ENCODE measurements around the gene CUTC.
"Not testable (repeated sequence)": the region's sequence is repeated elsewhere in the genome, so short reads cannot be mapped to it uniquely, and the experiment has no call there.

CUTC gene, protein sequence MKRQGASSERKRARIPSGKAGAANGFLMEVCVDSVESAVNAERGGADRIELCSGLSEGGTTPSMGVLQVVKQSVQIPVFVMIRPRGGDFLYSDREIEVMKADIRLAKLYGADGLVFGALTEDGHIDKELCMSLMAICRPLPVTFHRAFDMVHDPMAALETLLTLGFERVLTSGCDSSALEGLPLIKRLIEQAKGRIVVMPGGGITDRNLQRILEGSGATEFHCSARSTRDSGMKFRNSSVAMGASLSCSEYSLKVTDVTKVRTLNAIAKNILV

DNA sequence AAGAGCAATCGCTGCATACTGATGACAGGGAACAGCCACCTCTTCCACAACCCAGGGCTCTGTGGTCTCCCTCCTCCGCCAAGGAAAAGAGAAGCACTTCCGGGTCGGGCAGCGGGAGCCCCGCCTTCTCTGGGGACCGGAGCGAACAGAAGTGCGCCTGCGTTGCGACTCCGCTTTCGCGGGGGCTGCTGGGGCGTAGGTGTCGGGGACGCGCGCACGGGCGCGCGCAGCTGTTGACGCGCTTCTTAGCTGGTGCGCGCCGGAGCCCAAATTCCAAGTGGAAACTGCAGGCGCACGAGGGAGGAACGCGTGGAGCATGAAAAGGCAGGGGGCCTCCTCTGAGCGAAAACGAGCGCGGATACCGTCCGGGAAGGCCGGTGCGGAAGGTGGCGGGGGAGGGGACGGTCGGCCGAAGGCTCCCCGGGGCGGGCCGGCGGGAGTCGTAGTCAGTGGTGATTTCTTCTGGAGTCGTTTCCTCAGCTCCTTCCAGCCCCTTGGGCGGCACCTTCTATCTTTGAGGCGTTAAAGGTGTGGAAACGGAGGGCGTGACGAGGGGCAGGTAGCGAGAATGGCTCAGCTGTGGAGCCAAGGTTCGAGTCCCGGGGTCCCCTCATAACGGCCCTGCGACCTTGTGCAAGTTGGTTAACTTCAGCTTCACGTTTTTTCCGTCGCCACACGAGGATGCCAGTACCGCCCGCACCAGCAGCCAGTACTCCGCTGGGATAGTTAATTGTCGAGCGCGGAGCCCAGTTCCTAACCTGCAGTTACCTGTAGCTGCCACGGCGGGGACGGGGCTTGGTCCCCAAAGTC is at the start of gene CUTC, which contains the start of gene COX15:
TSS of gene CUTC (plus strand) at position 202 of the 810 bp plus-strand sequence. CDS start at position 317, 115 bp downstream.
TSS of gene COX15 (minus strand) at position 95 of the 810 bp plus-strand sequence. CDS start at position 17, 78 bp downstream.
- peak; percentile 89 to 93 (median 91) for DNase-seq

GRCh38 chr10:99682752-99683151 is 49.3 kb upstream of the CUTC start:
- no peak for DNase-seq

GRCh38 chr10:99685597-99685967 is 46.5 kb upstream of the CUTC start:
- DNase-seq: no peak

DNA sequence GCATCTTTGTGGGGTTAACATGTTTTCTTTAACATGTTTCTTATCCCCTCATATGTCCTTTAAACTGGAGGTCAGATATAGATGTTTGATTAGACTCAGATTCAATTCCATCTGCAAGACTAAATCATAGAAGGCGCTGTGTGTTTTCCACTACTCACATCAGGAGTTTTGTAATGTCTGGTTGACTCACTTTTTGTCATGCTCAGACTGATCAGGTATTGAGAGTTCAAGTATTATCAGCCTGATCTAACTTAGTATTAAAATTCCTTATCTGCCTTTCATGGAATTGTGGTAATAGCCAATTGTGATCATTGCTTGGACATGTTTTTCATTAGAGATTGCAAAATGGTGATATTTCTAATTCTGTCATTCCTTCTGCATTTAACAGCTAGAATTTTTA is 42.6 kb upstream of the CUTC start:
- DNase-seq: no peak

DNA sequence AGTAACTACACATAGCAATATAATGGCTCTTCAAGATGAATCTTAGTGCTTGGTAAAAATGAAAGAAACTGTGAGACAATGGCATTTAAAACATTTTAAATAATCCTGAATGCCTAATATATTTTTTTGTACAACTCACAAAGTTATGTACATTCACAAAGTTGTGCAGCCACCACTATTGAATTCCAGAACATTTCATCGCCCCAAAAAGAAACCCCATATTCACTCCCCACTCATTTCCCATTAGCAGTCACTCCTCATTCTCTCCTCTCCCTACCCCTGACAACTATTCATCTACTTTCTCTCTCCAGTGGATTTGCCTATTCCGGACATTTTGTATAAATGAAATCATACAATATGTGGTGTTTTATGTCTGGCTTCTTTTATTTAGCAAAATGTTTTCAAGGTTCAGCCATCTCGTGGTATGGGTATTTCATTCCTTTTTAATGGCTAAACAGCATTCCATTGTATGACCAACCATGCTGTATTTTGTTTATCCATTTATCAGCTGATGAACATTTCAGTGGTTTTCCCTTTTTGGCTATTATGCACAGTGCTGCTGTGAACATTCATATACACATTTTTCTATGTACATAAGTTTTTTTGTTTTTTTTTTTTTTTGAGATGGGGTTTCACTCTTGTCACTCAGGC is 38.0 kb upstream of the CUTC start:
- no peak for DNase-seq

- no peak for DNase-seq
Measured at GRCh38 chr10:99695761-99696160, 36.3 kb upstream of the CUTC start.

- DNase-seq: no peak
Measured at GRCh38 chr10:99698504-99699080, 33.4 kb upstream of the CUTC start.

DNA sequence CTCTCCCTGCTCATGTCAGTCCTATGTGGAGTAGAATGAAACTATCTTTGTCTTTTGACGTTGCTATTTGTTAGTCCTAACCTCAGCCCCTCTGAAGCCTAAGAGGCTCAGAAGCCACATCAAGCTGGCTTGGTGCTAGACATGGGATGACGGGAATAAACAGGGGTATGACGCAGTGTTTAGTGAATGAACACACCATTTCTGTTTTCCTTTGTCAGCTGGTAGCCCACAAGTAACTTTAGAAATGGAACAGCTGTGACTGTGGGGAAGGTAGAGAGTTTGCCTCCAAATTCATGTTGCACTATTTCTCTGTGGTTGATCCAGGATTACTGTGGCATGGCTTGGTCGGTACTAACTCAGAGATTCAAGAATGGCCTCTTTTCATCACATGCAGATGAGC is 31.4 kb upstream of the CUTC start:
- no peak for DNase-seq

- no peak for DNase-seq
Measured at GRCh38 chr10:99708428-99709012, 23.5 kb upstream of the CUTC start.

- DNase-seq: no peak
Measured at GRCh38 chr10:99709480-99710229, 22.4 kb upstream of the CUTC start.

- DNase-seq: peak in 3 of 6 experiments; percentile 13 to 32 (median 21)
Measured at GRCh38 chr10:99711129-99711719, 20.8 kb upstream of the CUTC start.

DNA sequence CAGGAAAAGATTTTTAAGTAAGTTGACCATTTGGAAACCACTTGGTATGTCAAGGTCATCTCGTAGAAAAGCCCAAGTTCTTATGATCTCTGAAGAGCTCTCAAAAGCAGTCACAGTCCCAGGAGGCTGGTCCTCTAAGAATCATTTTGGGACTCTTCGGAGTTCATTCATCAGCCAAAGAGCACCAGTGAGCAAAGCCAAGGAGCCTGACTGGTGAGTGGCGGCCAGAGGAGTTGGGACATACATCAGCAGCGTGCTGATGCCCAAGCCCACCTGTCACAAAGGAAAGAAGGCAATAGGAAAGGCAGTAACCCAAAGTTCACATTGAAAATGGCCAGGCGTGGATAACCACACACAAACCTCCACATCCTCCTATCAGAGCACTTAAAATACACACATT is 17.6 kb upstream of the CUTC start:
- no peak for DNase-seq

- no peak for DNase-seq
Measured at GRCh38 chr10:99720387-99720786, 11.6 kb upstream of the CUTC start.

DNA sequence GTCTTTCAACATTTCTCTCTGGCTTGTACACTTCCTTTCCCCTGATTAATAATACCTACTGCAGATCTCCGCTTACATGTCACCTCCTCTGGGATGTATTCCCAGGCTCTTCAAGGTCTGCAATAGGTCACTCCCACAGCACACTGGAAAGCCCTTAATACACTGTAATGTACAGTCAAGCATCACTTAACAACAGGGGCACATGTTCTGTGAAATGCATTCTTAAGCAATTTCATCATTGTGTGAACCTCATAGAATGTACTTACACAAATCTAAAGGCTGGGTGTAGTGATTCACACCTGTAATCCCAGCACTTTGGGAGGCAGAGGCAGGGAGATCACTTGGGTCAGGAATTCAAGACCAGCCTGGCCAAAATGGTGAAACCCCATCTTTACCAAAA is 2.0 kb upstream of the CUTC start:
- no peak for DNase-seq

- no peak for DNase-seq
Measured at GRCh38 chr10:99731306-99732032, 565 bp upstream of the CUTC start.

DNA sequence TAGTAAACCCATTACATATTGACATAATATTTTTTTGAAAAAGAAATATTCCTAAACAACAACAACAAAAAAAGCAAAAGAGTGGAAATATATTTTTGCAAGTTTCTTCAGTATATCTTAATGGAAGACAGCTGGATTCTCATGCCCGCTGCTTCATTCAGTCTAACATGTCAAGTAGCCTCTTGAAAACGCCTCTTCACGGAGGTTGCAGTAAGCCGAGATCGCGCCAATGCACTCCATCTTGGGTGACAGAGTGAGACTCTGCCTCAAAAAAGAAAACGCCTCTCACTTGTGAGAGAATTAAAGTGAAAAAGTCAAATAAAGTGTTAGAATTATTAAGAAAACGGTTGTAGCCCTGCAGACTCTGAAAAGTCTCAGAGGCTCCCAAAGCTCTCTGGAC is 1.3 kb downstream of the CUTC start:
- DNase-seq: no peak

- not testable (repeated sequence) for DNase-seq
Measured at GRCh38 chr10:99734111-99734510, 2.1 kb downstream of the CUTC start.

DNA sequence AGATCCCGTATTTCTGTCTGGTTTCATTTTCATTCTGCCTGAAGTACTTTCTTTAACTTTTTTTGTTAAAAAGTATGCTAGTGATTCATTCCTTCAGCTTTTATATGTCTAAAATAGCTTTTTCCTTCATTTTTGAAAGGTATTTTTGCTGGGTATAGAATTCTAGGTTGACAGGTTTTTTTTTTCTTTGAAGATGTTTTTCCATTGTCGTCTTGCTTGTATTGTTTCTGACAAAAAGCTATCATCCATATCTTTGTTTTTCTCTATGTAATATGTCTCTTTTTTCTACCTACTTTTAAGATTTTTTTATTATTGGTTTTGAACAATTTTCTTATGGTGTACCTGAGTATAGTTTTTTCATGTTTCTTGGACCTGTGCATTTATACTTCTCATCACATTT is 8.2 kb downstream of the CUTC start:
- DNase-seq: no peak

- DNase-seq: no peak
Measured at GRCh38 chr10:99740933-99741559, 9.0 kb downstream of the CUTC start.

- no peak for DNase-seq
Measured at GRCh38 chr10:99742254-99742653, 10.2 kb downstream of the CUTC start.

- no peak for DNase-seq
Measured at GRCh38 chr10:99742701-99743100, 10.7 kb downstream of the CUTC start.

Measured in stimulated activated naive CD4-positive, alpha-beta T cell (primary cell).